MM.1S (cell line): ENCODE measurements around the gene NRK.

Experiments used
- DNase-seq: peaks from one replicate; pipeline ENCODE4 v3.0.0-alpha.2; 2015
- H2AFZ ChIP-seq: fragments of 300-600 bp; sonication (generic); 2 replicates; pipeline ENCODE4 v1.6.0; 2016; ENCODE audit warnings: antibody characterized with exemption, low read length
- H3F3A ChIP-seq: fragments of 300-600 bp; sonication (generic); 2 replicates; pipeline ENCODE4 v1.6.1; 2016; ENCODE audit warnings: mild to moderate bottlenecking, antibody characterized with exemption, low read length, moderate library complexity, mixed read lengths; ENCODE audit not compliant: insufficient read depth
- H3K27ac ChIP-seq: fragments of 300-600 bp; sonication (generic); 2 replicates; pipeline ENCODE4 v1.5.1; 2016; ENCODE audit warnings: mild to moderate bottlenecking, low read length
- H3K27me3 ChIP-seq: fragments of 300-600 bp; sonication (generic); replicated peaks from 2 replicates; pipeline ENCODE4 v1.6.0; 2016; ENCODE audit warnings: low read length; ENCODE audit not compliant: insufficient read depth
- H3K36me3 ChIP-seq: fragments of 300-600 bp; sonication (generic); replicated peaks from 2 replicates; pipeline ENCODE4 v1.6.1; 2016; ENCODE audit warnings: mild to moderate bottlenecking, low read length, mixed read lengths; ENCODE audit not compliant: insufficient read depth
- H3K4me1 ChIP-seq: fragments of 300-600 bp; sonication (generic); 2 replicates; pipeline ENCODE4 v1.6.1; 2016; ENCODE audit warnings: low read length, mixed read lengths
- H3K4me2 ChIP-seq: fragments of 300-600 bp; sonication (generic); 2 replicates; pipeline ENCODE4 v1.6.0; 2016; ENCODE audit warnings: low read depth, low read length
- H3K4me3 ChIP-seq: fragments of 300-600 bp; sonication (generic); 2 replicates; pipeline ENCODE4 v1.5.1; 2016; ENCODE audit warnings: low read length, mixed read lengths
- H3K79me2 ChIP-seq: fragments of 300-600 bp; sonication (generic); 2 replicates; pipeline ENCODE4 v1.6.1; 2016; ENCODE audit warnings: mixed run types, low read length, mixed read lengths
- H3K9ac ChIP-seq: fragments of 300-600 bp; sonication (generic); 2 replicates; pipeline ENCODE4 v1.6.1; 2016; ENCODE audit warnings: low read length, mixed read lengths
- H3K9me2 ChIP-seq: fragments of 300-600 bp; sonication (generic); replicated peaks from 2 replicates; pipeline ENCODE4 v1.6.1; 2016; ENCODE audit warnings: mild to moderate bottlenecking, low read length, mixed read lengths; ENCODE audit not compliant: insufficient read depth
- H3K9me3 ChIP-seq: fragments of 300-600 bp; sonication (generic); replicated peaks from 2 replicates; pipeline ENCODE4 v1.6.1; 2016; ENCODE audit warnings: mild to moderate bottlenecking, low read length, mixed read lengths; ENCODE audit not compliant: insufficient read depth
- H4K20me1 ChIP-seq: fragments of 300-600 bp; sonication (generic); 2 replicates; pipeline ENCODE4 v1.6.1; 2016; ENCODE audit warnings: mild to moderate bottlenecking, low read length, moderate library complexity, mixed read lengths; ENCODE audit not compliant: insufficient read depth
- CTCF ChIP-seq: fragments of 300-600 bp; sonication (generic); IDR thresholded peaks from 2 replicates; pipeline ENCODE4 v1.5.1; 2016; ENCODE audit warnings: antibody characterized with exemption, low read length, mixed read lengths
- EZH2 ChIP-seq: fragments of 300-600 bp; sonication (generic); optimal IDR thresholded peaks from 2 replicates; pipeline ENCODE3; 2017; ENCODE audit warnings: low read depth, mild to moderate bottlenecking, antibody characterized with exemption, low read length, mixed read lengths
- EZH2phosphoT487 ChIP-seq: fragments of 300-600 bp; sonication (generic); IDR thresholded peaks from 2 replicates; pipeline ENCODE4 v1.6.1; 2018; ENCODE audit warnings: antibody characterized with exemption, low read length

The NRK gene

GRCh38 chrX:106005684-106006083 lies 183.3 kb downstream of the NRK start:
- no peak for DNase-seq
- Histone ChIP-seq H3K9me2 (no peaks in the 10 kb centered on the region), H4K20me1 (no peaks in the 10 kb centered on the region), H3K27ac (no peak overlapping the region), H3K4me2 (no peak overlapping the region), H3K9ac (no peak overlapping the region), H3F3A (no peaks in the 10 kb centered on the region), H3K79me2 (no peaks in the 10 kb centered on the region), H3K4me1 (no peaks in the 10 kb centered on the region), H3K9me3 (no peaks in the 10 kb centered on the region), H3K27me3 (no peaks in the 10 kb centered on the region), H2AFZ (no peak overlapping the region), H3K36me3 (no peaks in the 10 kb centered on the region), H3K4me3 (no peak overlapping the region)
- no peak for TF ChIP-seq EZH2
- no peak for TF ChIP-seq EZH2phosphoT487
- no peak for TF ChIP-seq CTCF

GRCh38 chrX:106007815-106008214 lies 185.5 kb downstream of the NRK start:
- Histone ChIP-seq H2AFZ (no peak overlapping the region), H3K9ac (no peak overlapping the region), H3K9me2 (no peaks in the 10 kb centered on the region), H3K79me2 (no peaks in the 10 kb centered on the region), H3K27me3 (no peaks in the 10 kb centered on the region), H4K20me1 (no peaks in the 10 kb centered on the region), H3F3A (no peaks in the 10 kb centered on the region), H3K4me2 (no peak overlapping the region), H3K27ac (no peak overlapping the region), H3K4me3 (no peak overlapping the region), H3K9me3 (no peaks in the 10 kb centered on the region), H3K36me3 (no peaks in the 10 kb centered on the region), H3K4me1 (no peaks in the 10 kb centered on the region)
- no peak for DNase-seq
- TF ChIP-seq CTCF (no peak), EZH2phosphoT487 (no peak), EZH2 (no peak)
